HG02981 (cell line): ENCODE data around the gene CLEC10A.

Experiments
- ATAC-seq: cut with Tn5 transposase; IDR thresholded peaks from one replicate; pipeline ENCODE4 v1.9.1; 2021; ENCODE audit warnings: mild to moderate bottlenecking, moderate library complexity; ENCODE audit not compliant: unreplicated experiment

Gene CLEC10A

GRCh38 chr17:7042501-7043181 is 37.4 kb downstream of the CLEC10A start:
- ATAC-seq: no peak

GRCh38 chr17:7041607-7042500 is 38.2 kb downstream of the CLEC10A start:
- no peak for ATAC-seq

GRCh38 chr17:7039832-7040231 is 40.2 kb downstream of the CLEC10A start:
- ATAC-seq: no peak

- ATAC-seq: no peak
Measured at GRCh38 chr17:7038025-7038862, 41.8 kb downstream of the CLEC10A start.

- ATAC-seq: peak; percentile 93
Measured at GRCh38 chr17:7035591-7036368, 44.3 kb downstream of the CLEC10A start, which contains the start of gene SLC16A13. Gene SLC16A13, plus strand, starts transcription at chr17:7036015. Its CDS starts 368 bp downstream, at chr17:7036383.

- no peak for ATAC-seq
Measured at GRCh38 chr17:7034955-7035590, 45.0 kb downstream of the CLEC10A start.

GRCh38 chr17:7029659-7030058 is 50.4 kb downstream of the CLEC10A start:
- ATAC-seq: no peak

- ATAC-seq: no peak
Measured at GRCh38 chr17:7029096-7029495, 51.0 kb downstream of the CLEC10A start.

- no peak for ATAC-seq
Measured at GRCh38 chr17:7027335-7027734, 52.7 kb downstream of the CLEC10A start.

GRCh38 chr17:7026471-7027115 is 53.5 kb downstream of the CLEC10A start:
- ATAC-seq: no peak

- no peak for ATAC-seq
Measured at GRCh38 chr17:7025245-7025644, 54.8 kb downstream of the CLEC10A start.
